DMS53 treated with DMSO at 0.1 percent for 48 hours (cell line): ENCODE measurements around the gene GIMAP1.

Experiments
- DNase-seq: peaks from one replicate; lab custom pipeline; 2025; ENCODE audit not compliant: unreplicated experiment; lab: John Stamatoyannopoulos, UW

Gene GIMAP1

DNA sequence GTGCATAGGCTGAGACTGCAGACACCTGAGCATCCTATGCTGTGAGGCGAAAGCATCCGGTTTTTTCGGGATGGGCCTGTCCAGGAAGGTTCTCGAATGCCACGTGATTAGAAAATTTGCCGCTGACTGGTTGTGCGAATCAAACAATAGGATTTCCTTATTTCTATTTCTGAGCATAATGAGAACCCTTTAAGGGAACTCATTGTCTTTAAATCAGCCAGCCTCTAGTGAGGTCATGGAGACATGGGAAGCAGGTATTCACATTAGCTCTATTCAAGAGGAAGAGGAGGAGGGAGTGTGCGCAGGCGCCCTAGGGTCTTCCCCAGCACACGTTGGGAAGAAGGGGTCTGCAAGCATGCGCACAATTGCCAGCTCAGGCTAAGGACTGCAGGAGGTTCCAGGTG is 5.6 kb downstream of the GIMAP1 start:
- DNase-seq, result no peak

DNA sequence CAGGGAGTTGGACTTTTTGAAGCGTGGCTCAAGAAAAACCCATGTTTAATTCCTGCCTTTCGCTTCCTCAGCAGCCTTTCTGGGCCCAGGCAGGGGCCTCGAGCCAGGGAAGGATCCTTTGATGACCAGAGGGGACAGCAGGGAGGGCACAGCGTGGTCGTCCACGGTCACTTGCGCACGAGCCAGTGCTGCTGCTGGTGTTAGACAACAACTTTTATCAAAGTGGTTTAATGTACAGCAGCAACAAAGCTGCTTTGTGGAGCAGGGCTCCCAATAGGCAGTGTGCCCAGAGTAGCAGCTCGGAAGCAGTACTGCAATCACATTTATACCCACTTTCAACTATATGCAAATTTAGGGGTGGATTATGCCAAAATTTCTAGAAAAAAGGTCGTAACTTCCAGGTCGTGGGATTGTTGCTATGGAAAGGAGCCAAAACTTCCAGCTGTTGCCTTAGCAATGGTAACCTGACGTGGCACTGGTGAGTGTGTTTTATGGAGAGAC is 6.1 kb downstream of the GIMAP1 start:
- no peak for DNase-seq

DNA sequence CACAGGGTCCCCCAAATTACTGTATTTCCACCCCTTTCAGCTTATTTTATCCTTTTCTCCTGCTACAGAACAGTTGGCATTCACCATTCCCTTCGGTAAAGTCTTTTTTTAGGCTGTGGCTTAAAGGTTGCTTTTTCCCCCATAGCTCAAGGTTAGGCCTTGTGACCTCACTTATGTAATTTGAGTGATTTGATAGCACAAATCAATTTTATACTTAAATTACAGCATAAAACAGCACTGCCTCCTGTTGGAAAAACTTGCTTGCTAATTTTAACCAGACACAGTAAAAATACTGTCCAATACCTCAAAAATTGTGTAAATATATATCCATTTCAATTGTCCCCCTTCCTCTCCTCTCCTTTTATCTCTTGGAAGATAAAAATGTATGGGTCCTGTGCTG is 7.1 kb downstream of the GIMAP1 start:
- DNase-seq, result no peak

DNA sequence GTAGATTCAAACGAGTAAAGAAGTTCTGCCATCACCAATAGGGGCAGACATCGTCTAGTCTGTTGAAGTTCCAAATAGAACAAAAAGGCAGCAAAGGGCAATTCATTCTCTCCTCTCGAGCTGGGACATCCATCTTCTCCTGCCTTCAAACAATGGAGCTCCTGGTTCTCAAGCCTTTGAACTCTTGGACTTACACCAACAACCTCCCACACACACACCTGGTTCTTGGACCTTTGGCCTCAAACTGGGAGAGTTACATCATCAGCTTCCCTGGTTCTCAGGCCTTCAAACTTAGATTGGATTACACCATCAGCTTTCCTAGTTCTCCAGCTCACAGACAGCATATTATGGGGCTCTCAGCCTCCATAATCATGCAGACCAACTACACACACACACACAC is 11.0 kb downstream of the GIMAP1 start:
- DNase-seq, result no peak

DNA sequence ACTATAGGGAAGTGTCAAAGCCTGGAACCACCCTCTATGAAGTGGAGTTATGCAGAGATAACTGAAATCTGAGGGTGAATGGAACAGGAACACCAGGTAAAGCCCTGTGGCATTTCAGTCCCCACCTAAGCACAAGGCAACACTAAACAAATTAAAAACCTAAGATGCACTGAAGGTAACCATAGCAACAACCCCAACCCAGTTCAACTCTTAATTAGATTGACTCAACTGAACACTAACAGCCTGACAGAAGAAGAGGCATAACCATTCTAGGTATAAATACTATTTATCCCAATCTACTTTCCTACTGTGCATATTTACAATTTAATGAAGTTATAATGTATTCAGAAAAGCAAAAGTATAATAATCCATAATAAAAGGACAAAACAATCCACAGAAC is 11.6 kb downstream of the GIMAP1 start:
- DNase-seq, result no peak

DNA sequence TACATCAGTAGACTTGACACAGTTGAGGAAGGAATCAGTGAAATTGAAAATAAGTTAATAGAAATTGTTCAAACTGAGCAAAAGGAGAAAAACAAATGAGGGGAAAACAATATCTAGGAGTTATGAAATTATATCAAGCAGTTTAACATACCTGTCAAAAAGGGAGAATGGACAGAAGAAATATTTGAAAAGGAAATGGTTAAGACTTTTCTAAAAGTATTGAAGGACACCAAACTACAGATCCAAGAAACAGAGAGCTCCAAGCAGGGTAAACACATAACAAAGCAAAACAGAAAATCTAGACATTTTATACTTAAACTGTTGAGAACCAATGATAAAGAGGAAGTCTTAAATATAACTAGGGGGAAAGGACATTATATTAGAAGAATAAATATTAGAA is 12.2 kb downstream of the GIMAP1 start:
- DNase-seq, result no peak

DNA sequence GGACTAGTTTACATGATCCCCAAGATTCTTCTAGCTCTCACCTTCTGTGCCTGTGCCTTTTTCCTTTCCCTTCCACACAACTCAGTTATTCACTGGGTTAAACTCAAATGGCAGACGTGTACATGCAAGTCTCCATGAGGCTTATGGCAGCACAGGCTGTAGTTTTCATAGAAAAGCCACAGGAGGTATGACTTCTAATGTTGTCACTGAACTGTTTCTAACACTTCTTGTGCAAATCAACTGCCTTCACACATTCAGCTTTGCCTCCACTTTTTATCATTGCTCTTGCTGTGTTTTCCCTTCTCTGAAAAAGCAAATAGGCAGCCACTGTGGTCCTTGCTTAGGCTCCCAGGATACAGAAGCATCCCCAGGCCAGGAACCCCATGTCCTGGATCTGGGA is 15.5 kb downstream of the GIMAP1 start:
- DNase-seq, result no peak

DNA sequence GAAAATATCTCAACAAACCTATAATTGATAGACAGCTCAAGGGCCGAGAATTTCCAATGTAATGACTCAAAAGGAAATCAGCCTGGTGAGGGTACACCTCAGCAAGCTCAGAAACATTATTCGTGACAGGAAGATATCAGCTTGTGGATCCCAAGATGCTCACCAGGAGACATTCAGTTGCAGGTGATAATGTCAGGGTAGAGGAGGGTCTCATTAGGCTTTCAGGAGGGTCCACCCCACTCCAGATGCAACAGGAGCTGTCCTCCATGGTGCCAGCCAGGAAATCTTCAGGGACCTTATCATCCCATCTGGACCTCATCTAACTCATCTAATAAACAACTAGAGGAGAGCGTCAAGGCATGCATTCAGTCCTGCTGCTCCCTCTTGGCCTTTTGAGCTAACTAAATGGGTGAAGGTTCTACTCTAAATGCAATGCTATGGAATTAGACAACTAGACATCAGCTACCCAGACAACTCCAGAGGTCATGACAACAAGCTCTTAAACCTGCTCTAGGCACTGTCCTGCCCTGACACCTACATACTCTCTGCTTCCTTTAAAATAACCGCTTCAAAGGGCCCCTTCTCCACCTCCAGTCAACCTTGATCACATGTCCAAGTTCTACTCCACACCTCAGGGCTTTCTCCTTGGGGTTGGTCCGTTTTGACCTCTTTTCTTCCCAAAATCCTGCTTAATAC is 16.5 kb downstream of the GIMAP1 start:
- no peak for DNase-seq

DNA sequence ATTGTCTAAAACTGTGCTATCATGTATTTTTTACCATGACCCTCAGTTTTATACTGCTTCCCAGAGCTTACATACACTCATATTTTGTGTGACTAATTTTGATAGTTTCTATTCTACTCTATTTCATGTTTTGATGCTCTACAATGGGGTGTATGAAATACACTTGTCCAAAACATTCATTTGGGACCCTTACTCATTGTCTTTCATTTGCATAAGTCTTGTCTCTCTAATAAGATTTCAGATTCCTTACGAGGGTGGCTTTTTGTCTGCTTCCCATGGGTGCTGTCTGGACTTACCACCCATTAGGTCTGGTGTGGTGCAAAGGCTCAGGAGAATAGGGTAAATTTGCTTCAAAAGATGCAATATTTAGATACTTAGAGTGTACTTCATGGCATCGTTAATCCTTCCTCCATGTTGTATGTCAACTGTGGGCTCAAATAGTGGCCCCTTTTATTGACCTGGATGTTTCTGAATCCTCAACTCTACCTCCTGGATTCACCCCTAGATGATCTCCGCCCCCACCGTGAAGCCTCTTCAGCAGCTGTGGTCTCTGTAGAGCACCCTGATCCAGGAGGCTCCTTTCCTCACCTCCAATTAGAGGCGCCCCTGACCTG is 17.2 kb downstream of the GIMAP1 start:
- no peak for DNase-seq

DNA sequence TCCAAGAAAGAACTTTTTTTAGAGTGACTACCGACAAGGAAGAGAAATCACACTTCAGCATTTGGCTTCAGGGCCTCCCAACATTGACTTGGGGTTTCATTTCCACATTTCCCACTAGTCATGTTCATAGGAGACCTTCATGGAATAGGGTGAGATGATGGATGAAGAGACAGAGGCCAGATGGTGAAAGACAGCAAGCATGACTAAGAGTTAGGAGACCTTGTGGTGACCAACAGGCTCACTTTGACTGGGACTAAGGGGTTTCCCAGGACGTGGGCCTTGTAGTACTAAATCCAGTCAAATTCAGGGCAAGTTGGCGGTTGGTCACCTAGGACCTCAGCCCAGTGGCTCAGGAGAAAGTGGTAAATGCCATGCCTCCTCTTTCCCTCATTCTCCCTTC is 17.8 kb downstream of the GIMAP1 start:
- no peak for DNase-seq

DNA sequence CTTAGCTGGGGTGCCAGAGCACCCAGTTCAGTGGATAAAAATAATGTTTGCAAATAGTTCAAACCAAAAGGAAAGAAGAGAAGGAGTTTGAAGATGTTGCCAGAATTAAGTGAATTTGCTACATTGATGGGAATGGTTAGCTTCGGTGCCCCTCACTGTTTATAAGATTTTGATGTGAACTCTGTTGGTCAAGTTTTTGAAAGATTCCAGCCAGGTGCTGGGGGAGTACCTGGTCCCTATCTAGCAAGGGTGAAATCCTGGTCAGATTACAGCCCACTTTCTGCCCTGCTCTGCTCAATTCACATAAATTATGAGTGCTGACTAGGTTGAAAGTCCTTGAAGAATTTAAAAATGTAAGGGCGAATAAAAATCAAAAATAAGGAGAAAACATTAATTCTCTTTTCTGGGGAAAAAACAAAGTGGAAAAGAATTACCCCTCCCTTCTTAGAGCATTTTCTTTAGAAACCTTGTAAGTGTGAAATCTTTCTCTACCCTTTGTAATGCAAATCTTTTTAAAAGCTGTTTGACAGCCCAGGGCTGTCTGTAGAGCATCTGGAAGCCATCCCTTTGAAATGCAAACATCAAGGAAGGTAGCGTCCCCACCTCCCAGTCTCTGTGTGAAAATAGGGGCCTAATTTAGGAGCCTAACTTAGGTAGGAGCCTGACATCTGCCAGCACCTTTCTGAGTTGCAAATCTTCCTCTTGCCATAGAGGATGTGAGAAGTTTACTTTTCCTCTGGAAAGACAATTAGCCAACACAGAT is 19.4 kb downstream of the GIMAP1 start:
- DNase-seq, result no peak

DNA sequence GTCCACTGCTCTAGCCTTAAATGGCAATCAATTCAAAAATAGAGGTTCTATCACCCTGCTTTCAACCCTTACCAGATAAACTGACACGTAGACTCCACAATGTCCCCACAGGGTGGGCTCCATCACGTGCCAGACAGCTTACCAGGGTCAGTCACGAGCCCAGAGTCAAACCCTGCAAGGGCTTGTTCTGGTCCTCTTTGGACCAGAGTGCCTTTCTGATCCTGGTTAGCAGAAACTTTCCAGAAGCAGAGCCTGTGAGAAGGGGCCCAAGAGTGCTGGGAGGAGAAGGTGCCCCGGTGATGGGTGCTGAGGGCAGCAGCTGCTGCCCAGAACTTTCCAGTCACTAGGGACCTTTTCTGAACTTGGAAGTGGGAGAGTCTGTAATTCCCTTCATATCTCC is 20.5 kb downstream of the GIMAP1 start:
- DNase-seq, result no peak

DNA sequence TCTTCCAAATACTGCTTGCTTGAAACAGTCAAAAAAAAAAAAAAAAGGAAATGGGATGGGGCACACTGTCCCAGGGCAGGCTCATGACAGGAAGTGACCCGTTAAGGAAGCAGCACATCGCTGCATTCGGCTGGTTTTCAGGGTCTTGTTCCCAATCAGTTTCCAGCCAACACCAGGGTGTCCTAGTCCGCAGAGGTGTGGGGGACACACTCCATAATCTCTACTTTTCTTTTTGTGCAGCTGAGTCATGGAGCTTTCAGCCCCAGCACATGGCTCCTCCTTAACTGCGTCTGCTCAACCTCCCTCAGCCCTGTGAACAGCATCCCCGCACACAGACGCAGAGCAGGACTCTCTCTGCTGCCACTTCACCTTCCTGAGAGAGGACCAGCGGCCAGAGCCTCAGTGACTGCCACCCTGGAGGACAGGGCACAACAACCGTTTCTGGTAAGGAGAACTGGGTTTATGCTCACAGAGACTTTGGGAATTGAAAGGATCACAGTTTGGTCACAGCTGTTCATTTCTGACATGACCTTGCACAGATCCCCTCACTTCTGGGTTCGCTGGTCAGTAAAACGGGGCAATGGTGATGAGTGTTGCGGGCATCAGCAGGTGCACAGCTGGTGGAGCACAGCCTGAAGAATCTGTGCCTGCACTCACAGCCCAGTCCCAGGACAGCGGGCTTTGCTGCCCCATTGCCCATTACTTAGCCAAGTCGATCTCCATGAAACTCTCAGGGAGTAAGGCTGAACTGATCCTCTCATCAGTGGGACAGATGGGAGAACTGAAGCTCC is 21.0 kb downstream of the GIMAP1 start, which contains the start of gene GIMAP5:
Gene GIMAP5, plus strand, starts transcription at position 154 of the 791 bp plus-strand sequence. CDS start 3,467 bp downstream, outside the sequence.
- DNase-seq, result no peak

DNA sequence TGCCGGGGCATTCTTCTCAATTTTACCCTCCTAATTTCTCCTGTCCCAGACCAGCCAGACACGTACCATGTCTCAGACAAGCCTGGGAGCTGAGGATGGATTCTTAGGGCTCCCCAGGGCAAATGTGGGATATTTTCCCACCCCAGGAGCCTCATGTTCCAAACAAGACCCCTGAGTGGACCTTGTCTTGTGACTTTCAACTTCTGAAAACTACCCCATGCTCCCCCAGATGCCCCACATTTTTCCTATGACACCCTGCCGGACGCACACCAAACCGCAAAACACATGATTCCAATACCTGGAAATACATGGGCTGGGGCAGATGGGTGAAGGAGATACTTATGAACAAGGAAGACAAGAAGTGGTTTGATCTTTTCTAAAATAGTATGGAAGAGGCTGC is 21.7 kb downstream of the GIMAP1 start:
- DNase-seq, result no peak

DNA sequence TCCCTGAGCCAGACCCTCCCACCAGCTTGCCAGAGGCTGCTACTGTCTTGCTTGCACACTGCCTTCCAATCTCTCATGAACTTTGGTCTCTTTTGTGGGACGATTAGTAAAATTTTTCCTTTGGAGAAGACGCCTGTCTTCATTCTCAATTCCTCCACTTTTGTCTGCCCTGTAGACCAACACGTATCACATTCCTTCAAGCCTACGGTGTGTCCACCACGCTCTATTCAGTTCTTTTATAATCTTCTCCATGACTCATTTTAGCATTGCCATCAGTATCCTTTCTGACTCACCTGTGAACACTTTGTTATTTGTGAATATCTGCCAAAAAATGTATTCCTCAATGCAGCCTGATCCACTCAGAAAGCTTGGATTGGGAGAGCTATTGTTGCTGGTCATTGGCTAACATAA is 22.2 kb downstream of the GIMAP1 start:
- no peak for DNase-seq

DNA sequence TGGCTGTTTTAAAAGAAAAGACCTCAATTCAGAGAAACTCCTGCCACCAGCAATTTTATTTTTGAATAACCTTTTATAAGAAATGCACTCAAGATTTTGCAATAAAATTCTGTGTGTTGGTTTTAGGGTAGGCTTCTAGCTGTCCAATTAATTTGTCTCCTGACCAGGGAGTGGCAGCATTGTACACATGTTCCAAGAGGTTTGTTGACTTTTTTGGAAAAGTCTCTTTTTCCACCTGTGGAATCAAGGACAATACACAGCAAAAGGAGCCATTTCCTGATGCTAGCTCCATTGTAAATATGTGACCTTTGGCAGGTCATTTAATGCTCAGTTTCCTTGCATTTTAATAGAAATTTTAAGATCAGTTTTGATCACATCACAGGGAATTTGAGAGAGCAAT is 22.6 kb downstream of the GIMAP1 start:
- no peak for DNase-seq

DNA sequence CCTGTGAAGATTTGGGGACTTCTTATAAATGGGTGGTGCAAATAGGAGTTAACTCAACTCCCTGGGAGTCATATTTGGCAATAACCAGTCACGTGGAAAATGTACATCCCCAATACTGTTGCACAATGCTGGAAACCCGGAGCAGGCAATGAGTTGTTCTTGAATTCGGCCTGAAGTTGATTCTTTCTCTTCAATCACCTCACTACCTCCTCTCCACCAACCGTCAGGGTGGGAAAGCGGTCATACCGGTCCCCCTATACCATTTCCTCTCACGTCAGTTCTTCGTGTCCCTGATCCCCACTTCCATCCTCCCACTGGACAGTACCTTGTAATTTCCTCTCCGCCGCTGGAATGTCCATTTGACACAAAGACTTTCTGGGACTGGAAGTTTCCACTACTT is 23.6 kb downstream of the GIMAP1 start:
- DNase-seq, result no peak

DNA sequence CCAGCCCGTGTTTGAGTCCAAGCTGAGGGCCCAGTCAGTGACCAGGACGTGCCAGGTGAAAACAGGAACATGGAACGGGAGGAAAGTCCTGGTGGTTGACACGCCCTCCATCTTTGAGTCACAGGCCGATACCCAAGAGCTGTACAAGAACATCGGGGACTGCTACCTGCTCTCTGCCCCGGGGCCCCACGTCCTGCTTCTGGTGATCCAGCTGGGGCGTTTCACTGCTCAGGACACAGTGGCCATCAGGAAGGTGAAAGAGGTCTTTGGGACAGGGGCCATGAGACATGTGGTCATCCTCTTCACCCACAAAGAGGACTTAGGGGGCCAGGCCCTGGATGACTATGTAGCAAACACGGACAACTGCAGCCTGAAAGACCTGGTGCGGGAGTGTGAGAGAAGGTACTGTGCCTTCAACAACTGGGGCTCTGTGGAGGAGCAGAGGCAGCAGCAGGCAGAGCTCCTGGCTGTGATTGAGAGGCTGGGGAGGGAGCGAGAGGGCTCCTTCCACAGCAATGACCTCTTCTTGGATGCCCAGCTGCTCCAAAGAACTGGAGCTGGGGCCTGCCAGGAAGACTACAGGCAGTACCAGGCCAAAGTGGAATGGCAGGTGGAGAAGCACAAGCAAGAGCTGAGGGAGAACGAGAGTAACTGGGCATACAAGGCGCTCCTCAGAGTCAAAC is 26.0 kb downstream of the GIMAP1 start:
- DNase-seq, result no peak

DNA sequence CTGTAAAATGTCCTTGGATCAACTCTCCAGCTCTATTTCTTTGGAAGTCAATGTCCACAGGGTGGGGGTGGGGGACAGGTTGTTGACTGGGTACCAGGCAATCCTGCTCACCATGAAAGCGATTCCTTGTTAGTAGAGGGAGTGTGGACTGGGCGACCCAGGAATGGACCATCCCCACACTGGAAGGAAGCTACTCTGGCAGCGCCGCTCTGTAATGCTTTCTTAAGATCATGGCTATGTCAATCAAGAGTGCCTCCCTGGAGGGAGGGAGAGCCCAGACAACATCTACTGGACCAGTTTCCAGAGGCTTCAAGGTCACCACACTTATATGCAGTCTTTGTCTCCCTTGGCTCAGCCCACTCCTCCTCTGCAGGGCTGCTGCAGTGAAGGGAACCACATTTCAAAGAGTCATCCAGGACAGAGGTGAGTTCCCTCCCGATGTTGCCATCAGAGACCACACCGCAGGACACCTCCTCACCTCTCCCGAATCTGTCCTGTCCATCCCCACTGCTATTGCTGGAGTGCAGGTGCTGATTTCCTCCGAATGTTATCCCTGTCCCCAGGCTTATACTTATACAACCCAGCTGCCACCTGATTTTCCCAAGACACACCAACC is 27.7 kb downstream of the GIMAP1 start:
- no peak for DNase-seq

DNA sequence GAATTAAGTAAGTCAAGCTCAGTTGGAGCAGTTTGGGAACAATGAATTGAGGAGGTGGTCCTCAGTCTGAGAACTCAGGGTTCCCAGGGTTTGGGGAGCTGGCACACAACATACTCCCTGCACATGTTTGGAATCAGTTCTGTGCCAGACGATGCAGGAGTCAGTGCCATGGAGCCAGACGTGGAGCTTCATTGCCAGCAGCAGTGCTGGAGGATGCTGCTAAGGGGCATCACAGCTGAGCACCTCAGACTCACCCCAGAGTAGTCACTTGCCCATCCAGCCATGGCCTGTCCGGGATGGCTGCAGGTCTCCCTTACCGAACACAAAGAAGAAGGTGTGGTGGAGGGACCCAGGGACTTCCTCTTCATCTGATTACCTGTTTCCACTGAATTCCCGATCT is 28.7 kb downstream of the GIMAP1 start:
- DNase-seq, result no peak
